ENCODE measurements around the gene ANKRD28.

DNA sequence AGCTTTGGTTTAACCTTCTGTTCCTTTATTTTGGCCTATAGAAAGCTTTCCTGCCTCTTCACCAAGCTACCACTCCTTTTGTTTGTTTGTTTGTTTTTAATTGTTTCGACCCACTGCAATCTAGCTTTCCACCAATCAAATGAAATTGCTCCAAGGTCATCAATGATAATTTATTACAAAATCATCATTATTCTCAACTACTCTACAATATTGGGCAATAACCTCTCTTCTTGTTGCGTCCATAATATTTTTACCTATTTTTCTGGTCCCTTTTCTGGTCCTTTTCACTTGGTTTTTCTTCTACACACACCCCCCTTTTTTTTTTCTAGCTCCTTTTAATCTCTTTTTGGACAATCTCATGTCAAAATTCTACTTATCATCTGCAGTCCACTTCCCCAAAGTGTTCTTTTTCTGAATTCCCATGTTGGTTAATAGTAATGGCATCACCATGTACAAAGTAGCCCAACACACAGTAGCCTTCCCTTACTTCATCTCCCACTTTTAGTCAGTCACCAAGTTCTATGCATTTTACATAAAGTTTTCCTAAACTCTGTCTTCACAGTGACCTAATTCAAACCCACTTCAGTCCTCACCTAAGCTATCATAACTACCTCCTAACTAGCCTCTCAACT is 11.0 kb upstream of the ANKRD28 start:
- TF ChIP-seq, protein P1, sequence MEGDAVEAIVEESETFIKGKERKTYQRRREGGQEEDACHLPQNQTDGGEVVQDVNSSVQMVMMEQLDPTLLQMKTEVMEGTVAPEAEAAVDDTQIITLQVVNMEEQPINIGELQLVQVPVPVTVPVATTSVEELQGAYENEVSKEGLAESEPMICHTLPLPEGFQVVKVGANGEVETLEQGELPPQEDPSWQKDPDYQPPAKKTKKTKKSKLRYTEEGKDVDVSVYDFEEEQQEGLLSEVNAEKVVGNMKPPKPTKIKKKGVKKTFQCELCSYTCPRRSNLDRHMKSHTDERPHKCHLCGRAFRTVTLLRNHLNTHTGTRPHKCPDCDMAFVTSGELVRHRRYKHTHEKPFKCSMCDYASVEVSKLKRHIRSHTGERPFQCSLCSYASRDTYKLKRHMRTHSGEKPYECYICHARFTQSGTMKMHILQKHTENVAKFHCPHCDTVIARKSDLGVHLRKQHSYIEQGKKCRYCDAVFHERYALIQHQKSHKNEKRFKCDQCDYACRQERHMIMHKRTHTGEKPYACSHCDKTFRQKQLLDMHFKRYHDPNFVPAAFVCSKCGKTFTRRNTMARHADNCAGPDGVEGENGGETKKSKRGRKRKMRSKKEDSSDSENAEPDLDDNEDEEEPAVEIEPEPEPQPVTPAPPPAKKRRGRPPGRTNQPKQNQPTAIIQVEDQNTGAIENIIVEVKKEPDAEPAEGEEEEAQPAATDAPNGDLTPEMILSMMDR (IDR thresholded peaks at IDR 0.05), result no peak
- TF ChIP-seq POLR2AphosphoS5 (IDR thresholded peaks at IDR 0.05) (no peak), POLR2A (IDR thresholded peaks at IDR 0.05) (no peak)

All from prostate gland (tissue), 2 donors.